Activated CD4-positive, alpha-beta T cell treated with anti-CD3 and anti-CD28 coated beads, Interleukin-2, Interleukin-4, amounts not matched to agents 100 ng/mL and 50 ng/mL, durations not matched to agents 16 hours and 8 hours (primary cell): ENCODE results near the gene DCAF7.

Source experiments
- DNase-seq: peaks from one replicate; pipeline ENCODE4 v3.0.0-alpha.2; 2020; ENCODE audit warnings: low spot score

The DCAF7 gene

GRCh38 chr17:63525190-63525946 is 24.9 kb upstream of the DCAF7 start:
- DNase-seq = no peak

GRCh38 chr17:63526861-63527260 is 23.4 kb upstream of the DCAF7 start:
- DNase-seq = no peak

- DNase-seq = no peak
Measured at GRCh38 chr17:63528183-63528582, 22.1 kb upstream of the DCAF7 start.

GRCh38 chr17:63529711-63530556 is 20.3 kb upstream of the DCAF7 start:
- DNase-seq = no peak

GRCh38 chr17:63530557-63531021 is 19.7 kb upstream of the DCAF7 start:
- DNase-seq = no peak

- no peak for DNase-seq
Measured at GRCh38 chr17:63531022-63531965, 19.0 kb upstream of the DCAF7 start.

GRCh38 chr17:63533433-63534077 is 16.7 kb upstream of the DCAF7 start:
- DNase-seq = no peak

- no peak for DNase-seq
Measured at GRCh38 chr17:63534078-63534570, 16.2 kb upstream of the DCAF7 start.

GRCh38 chr17:63534816-63535455 is 15.3 kb upstream of the DCAF7 start:
- no peak for DNase-seq

- no peak for DNase-seq
Measured at GRCh38 chr17:63535640-63536039, 14.6 kb upstream of the DCAF7 start.

GRCh38 chr17:63537001-63537400 is 13.3 kb upstream of the DCAF7 start:
- DNase-seq = no peak

- DNase-seq = no peak
Measured at GRCh38 chr17:63537991-63538692, 12.1 kb upstream of the DCAF7 start.

GRCh38 chr17:63538693-63539595 is 11.3 kb upstream of the DCAF7 start:
- DNase-seq = no peak

- no peak for DNase-seq
Measured at GRCh38 chr17:63540590-63540989, 9.7 kb upstream of the DCAF7 start.

- no peak for DNase-seq
Measured at GRCh38 chr17:63542218-63542545, 8.1 kb upstream of the DCAF7 start.

- DNase-seq = no peak
Measured at GRCh38 chr17:63542942-63543821, 7.1 kb upstream of the DCAF7 start.

GRCh38 chr17:63543822-63544420 is 6.4 kb upstream of the DCAF7 start:
- DNase-seq = no peak
